HT-29 (cell line): ENCODE results near the gene ELL. TPM values are rescaled to one million over a fixed set of nuclear protein-coding genes. Genes with fewer than 3 reads are reported as not detected.

ENCODE experiments used
- DNase-seq: peaks from one replicate; pipeline ENCODE4 v3.0.0-alpha.2; 2015; ENCODE audit warnings: low spot score
- total RNA-seq: library from RNA; depleted of rRNA; stranded (reverse); fragments of >200 nt; shearing (Covaris generic); gene quantifications from 2 replicates; pipeline ENCODE4 v1.2.3, GENCODE V29; 2014

The ELL gene
- total RNA-seq, 1 experiment from 2014 or later = 20.7 TPM

GRCh38 chr19:18446811-18447359 lies 75.0 kb downstream of the ELL start:
- DNase-seq = no peak

- DNase-seq = no peak
Measured at GRCh38 chr19:18446145-18446810, 75.6 kb downstream of the ELL start.

DNA sequence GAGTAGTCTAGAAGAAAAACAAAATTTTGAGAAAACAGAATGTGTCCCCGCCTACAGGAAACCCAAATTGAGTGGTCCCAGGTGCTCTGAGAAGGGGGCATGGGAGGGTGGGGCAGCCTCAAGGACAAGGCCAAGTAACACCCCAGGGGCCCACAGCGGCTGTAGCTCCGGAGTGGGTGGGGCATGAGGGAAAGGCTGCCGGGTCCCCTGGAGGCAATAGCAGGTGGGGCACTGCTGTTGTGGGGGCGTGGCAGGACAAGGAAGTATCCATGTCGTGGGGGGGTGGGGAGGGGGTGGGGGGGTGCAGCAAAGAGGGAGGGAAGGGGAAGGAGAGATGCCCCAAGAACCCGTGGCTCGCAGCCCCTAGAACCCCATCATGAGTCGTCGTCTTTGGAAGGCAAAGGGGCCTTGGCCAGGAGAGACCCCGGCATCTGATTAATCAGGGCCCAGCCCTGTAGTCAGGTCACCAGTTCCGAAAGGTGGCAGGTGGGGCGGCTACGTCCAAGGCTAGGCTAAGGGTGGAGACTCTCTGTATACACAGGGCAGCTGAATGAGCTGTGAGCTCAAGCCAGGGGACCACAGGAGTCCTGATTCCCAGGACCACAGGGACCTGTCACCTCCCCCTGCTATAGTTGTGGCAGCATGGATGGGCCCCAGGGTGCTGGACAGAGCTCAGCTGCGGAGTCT lies 76.5 kb downstream of the ELL start:
- no peak for DNase-seq

- DNase-seq = no peak
Measured at GRCh38 chr19:18444513-18444912, 77.4 kb downstream of the ELL start.

DNA sequence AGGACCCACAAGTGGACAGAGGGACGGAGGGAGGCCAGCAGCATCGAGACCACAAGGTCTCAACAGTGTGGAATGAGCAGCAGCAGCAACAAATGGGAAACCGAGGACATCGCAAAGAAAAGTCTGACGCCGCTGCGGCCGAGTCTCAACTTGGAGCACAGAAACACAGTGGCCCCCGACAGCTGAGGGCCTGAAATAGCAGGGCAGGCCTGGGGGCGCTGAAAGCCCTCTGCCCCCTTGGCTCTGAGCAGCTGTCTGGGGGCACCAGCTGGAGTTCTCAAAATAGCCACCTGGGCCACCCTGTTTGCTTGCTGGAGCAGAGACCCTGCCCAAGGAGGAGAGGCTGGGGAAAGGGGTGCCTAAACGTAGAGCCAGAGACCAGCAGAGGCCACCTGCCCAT lies 78.0 kb downstream of the ELL start:
- DNase-seq = no peak

DNA sequence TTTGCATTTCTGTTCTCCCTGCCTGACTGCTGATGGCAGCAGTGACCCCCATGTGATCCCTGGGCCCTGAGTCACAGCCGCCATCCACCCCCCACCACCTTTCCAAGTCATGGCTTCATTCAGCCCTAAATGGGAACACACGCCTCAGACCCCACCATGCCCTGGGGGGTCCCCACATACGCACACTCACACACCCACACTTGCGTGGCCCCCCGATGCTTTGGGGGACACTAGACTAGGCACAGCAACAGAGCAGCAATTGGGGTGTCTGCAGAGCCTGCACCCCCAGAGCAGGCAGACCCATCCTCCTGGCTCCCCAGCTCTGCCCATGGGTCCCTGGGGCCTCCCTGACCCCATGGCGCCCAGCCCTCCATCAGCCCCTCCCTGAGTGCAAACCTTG lies 78.5 kb downstream of the ELL start:
- DNase-seq = no peak

- no peak for DNase-seq
Measured at GRCh38 chr19:18442941-18443340, 78.9 kb downstream of the ELL start.

DNA sequence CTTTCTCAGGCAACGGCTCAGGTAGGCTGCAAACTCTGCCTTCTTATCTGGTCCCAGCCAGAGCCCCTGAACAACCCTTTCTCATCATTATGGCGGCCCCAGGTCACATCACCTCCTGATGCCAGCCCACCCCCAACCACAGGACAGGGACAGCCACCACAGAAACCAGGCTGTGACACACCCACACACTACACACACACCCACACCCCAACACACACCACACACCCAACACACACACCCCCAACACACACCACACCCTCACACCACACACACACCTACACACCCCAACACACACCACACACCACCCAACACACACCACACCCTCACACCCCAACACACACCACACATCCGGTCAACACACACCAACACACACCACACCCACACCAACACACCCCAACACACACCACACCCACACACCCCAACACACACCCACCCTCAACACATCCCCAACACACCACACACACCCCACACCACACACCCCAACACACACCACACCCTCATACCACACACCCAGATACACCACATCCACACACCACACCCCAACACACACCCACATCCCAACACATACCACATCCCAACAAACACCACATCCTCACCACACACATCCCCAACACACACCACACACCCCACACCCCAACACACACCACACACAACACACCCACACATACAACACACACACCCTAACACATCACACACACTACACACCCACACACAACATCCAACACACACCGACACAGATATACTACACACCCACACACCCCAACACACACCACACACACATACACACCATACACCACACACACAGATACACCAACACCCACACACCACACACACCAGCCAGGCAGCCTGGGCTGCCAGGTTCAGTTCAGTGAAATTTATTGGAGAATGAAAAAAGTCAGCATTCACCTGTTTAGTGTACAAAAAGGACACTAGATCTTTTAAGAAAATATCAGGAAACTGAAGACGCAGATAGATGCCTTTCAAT lies 79.8 kb downstream of the ELL start:
- no peak for DNase-seq

GRCh38 chr19:18440936-18441803 lies 80.7 kb downstream of the ELL start:
- DNase-seq = no peak

- peak; percentile 41 for DNase-seq
Measured at GRCh38 chr19:18440415-18440877, 81.4 kb downstream of the ELL start.

GRCh38 chr19:18439910-18440237 lies 82.0 kb downstream of the ELL start:
- no peak for DNase-seq

- no peak for DNase-seq
Measured at GRCh38 chr19:18439025-18439909, 82.6 kb downstream of the ELL start.

DNA sequence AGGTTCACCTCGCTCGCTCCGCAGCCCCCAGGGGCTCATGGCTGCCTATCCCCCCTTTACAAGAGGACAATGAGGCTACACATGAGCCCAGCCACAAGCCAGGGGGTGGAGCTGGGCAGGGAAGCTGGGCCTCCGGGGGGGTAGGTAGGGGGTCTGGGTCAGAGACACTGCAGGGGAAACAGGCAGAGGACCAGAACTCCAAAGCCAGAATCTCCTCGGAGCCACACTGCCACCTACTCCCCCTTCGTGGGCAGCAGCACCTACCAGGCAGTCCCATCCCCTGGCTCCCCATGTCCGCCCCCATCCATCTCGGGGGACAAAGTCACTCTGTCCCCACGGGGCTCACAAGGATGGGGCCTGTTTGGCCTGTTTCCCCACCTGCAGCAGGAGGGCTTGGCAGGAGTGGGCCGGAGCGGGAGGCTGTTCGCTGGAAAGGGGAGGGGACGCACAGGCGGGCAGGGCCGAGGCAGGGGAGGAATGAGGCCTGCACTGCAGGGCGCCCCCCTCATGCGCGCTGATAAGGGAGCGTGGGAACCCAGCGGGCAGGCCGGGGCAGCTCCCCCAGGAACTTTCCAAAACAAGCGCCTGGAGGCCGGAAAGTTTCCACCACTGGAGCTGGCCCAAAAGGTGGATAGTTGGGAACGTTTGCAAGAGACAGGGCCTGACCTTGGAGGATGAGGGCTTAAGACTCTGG lies 83.4 kb downstream of the ELL start:
- no peak for DNase-seq

GRCh38 chr19:18437491-18438330 lies 84.2 kb downstream of the ELL start, which contains the start of gene ISYNA1:
TSS of gene ISYNA1 (minus strand) at chr19:18438133. CDS start at chr19:18437979, 154 bp downstream.
- no peak for DNase-seq

DNA sequence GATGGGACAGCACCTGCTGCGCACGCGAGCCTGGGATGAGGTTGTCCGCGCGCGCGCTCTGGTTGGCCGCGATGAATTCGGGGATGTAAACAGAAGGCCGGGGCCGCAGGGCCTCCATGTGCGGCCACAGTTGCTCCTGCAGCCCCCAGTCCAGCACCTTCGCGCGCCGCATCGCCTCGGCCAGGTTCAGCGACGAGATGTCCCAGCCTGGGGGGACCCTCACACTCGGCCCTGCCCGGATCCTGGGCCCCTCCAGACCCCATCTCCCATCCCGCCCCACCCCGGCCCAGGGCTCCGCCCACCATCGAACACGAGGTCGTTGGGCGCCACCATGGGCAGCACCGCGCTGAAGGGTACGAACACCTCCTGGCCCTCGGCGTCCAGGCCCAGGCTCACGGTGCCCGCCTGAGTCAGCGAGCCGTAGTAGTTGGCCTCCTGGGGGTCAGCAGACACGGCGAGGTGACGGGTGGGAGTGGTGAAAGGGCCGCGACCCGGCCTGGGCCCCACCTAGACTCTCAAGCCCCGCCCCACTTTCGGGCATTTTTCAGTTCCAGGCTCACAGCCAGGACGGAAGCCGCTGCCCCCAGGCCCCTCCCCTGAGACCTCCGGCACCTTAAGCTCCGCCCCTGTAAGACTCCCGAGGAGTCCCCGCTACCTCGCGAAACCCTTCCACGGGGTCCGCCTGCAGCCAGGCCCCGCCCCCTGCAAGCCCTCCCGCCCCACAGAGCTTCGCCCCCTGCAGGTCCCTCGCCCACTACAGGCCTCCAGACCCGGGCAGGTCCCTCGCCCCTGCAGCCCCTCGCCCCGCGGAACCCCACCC lies 85.0 kb downstream of the ELL start:
- DNase-seq = peak; percentile 27

- DNase-seq = no peak
Measured at GRCh38 chr19:18435842-18436670, 85.8 kb downstream of the ELL start.
